Trophoblast cell (in vitro differentiated cells and primary cell): ENCODE data around the gene TMEM240.

Source experiments
- DNase-seq, 2 donors: peaks; one replicate each; pipeline ENCODE4 v3.0.0-alpha.2; 2016
- H2AFZ ChIP-seq: 2 replicates; pipeline ENCODE4 v1.6.1; 2013; ENCODE audit warnings: low read length, moderate library complexity, mild to moderate bottlenecking; ENCODE audit not compliant: insufficient read depth, poor library complexity
- H2AK5ac ChIP-seq: 2 replicates; pipeline ENCODE4 v1.6.1; 2013; ENCODE audit warnings: mild to moderate bottlenecking, low read length
- H2BK120ac ChIP-seq: 2 replicates; pipeline ENCODE4 v1.6.1; 2013; ENCODE audit warnings: low read length, mild to moderate bottlenecking, moderate library complexity; ENCODE audit not compliant: insufficient read depth, poor library complexity
- H2BK12ac ChIP-seq: 2 replicates; pipeline ENCODE4 v1.6.1; 2013; ENCODE audit warnings: mild to moderate bottlenecking, low read length, moderate library complexity
- H2BK5ac ChIP-seq: 2 replicates; pipeline ENCODE4 v1.6.1; 2013; ENCODE audit warnings: low read length, low read depth, moderate library complexity, mild to moderate bottlenecking; ENCODE audit not compliant: poor library complexity
- H3K14ac ChIP-seq: 2 replicates; pipeline ENCODE4 v1.6.1; 2013; ENCODE audit warnings: mild to moderate bottlenecking, low read length
- H3K18ac ChIP-seq: 2 replicates; pipeline ENCODE4 v1.6.1; 2013; ENCODE audit warnings: mild to moderate bottlenecking, low read length
- H3K23ac ChIP-seq: 2 replicates; pipeline ENCODE4 v1.6.1; 2013; ENCODE audit warnings: low read length
- H3K27ac ChIP-seq: 2 replicates; pipeline ENCODE4 v1.5.1; 2013; ENCODE audit warnings: low read depth, mild to moderate bottlenecking, inconsistent platforms, low read length, moderate library complexity
- H3K27me3 ChIP-seq: 2 replicates; pipeline ENCODE4 v1.6.1; 2013; ENCODE audit warnings: inconsistent platforms, mild to moderate bottlenecking, low read length, moderate library complexity; ENCODE audit not compliant: insufficient read depth
- H3K36me3 ChIP-seq, 2 experiments: 1 replicate in 1 of 2; 2 replicates in 1 of 2; pipeline ENCODE4 v1.6.1; 2013; ENCODE audit warnings: low read length in 2 of 2, mild to moderate bottlenecking in 2 of 2, moderate library complexity in 1 of 2; ENCODE audit not compliant: insufficient read depth in 2 of 2, control insufficient read depth in 1 of 2
- H3K4ac ChIP-seq: 2 replicates; pipeline ENCODE4 v1.6.1; 2013; ENCODE audit warnings: low read depth, mild to moderate bottlenecking, low read length, moderate library complexity
- H3K4me1 ChIP-seq, 2 experiments: 1 replicate in 1 of 2; 2 replicates in 1 of 2; pipeline ENCODE4 v1.6.1; 2013; ENCODE audit warnings: low read length in 2 of 2, mild to moderate bottlenecking in 2 of 2, moderate library complexity in 1 of 2; ENCODE audit not compliant: insufficient read depth in 2 of 2, control insufficient read depth in 1 of 2
- H3K4me2 ChIP-seq: 2 replicates; pipeline ENCODE4 v1.6.1; 2013; ENCODE audit warnings: inconsistent platforms, mild to moderate bottlenecking, low read length, moderate library complexity
- H3K4me3 ChIP-seq: 2 replicates; pipeline ENCODE4 v1.5.1; 2013; ENCODE audit warnings: mild to moderate bottlenecking, low read depth, low read length, inconsistent platforms
- H3K79me1 ChIP-seq: one replicate; pipeline ENCODE4 v1.6.1; 2013; ENCODE audit warnings: low read length
- H3K79me2 ChIP-seq: 2 replicates; pipeline ENCODE4 v1.6.1; 2013; ENCODE audit warnings: low read length, mild to moderate bottlenecking; ENCODE audit not compliant: control insufficient read depth, insufficient read depth, poor library complexity
- H3K9ac ChIP-seq: 2 replicates; pipeline ENCODE4 v1.6.1; 2013; ENCODE audit warnings: mild to moderate bottlenecking, low read length
- H3K9me3 ChIP-seq: 2 replicates; pipeline ENCODE4 v1.6.1; 2013; ENCODE audit warnings: low read depth, mild to moderate bottlenecking, control low read depth, inconsistent platforms, low read length; ENCODE audit not compliant: insufficient read depth
- H4K12ac ChIP-seq: 2 replicates; pipeline ENCODE4 v1.6.1; 2013; ENCODE audit warnings: low read depth, mild to moderate bottlenecking, low read length, moderate library complexity
- H4K8ac ChIP-seq: 2 replicates; pipeline ENCODE4 v1.6.1; 2013; ENCODE audit warnings: low read depth, mild to moderate bottlenecking, low read length, moderate library complexity
- H4K91ac ChIP-seq: one replicate; pipeline ENCODE4 v1.6.1; 2013; ENCODE audit warnings: low read depth, mild to moderate bottlenecking, low read length, moderate library complexity
- WGBS: extraction: QIAGEN DNeasy Blood & Tissue Kit; methylation state at CpG from one replicate; pipeline ENCODE4 v1.1.7; 2013; ENCODE audit warnings: missing lambda C conversion rate; ENCODE audit not compliant: insufficient read length, insufficient coverage; ENCODE audit errors: extremely low coverage; 5-methylcytosine and 5-hydroxymethylcytosine counted together

TMEM240 gene

GRCh38 chr1:1529936-1530335 lies 10.5 kb downstream of the TMEM240 start:
- no peak for DNase-seq
- H3K4me3 ChIP-seq = no peak overlapping the region
- H2AK5ac ChIP-seq = no peak overlapping the region
- WGBS = no CpG with 5 or more reads among the region's 8 CpGs
- no peak overlapping the region for H4K12ac ChIP-seq
- no peak overlapping the region for H2BK120ac ChIP-seq
- H3K14ac ChIP-seq = no peak overlapping the region
- no peaks in the 10 kb centered on the region for H3K79me2 ChIP-seq
- no peak overlapping the region for H2BK5ac ChIP-seq
- H3K9me3 ChIP-seq = peaks cover 9% of the 10 kb centered on the region
- no peak overlapping the region for H4K91ac ChIP-seq
- no peaks in the 10 kb centered on the region for H3K4me1 ChIP-seq
- no peak overlapping the region for H3K9ac ChIP-seq
- no peak overlapping the region for H3K23ac ChIP-seq
- no peak overlapping the region for H3K27ac ChIP-seq
- H3K4me2 ChIP-seq = no peak overlapping the region
- no peak overlapping the region for H2AFZ ChIP-seq
- peaks cover 56% of the 10 kb centered on the region in 2 experiments for H3K36me3 ChIP-seq
- H4K8ac ChIP-seq = no peak overlapping the region
- no peaks in the 10 kb centered on the region for H3K27me3 ChIP-seq
- H3K79me1 ChIP-seq = no peaks in the 10 kb centered on the region
- H3K4ac ChIP-seq = no peak overlapping the region
- no peak overlapping the region for H3K18ac ChIP-seq
- no peak overlapping the region for H2BK12ac ChIP-seq

GRCh38 chr1:1529321-1529720 lies 11.1 kb downstream of the TMEM240 start:
- H3K14ac ChIP-seq = no peak overlapping the region
- H4K91ac ChIP-seq = no peak overlapping the region
- no peak overlapping the region for H3K18ac ChIP-seq
- no peak overlapping the region for H2BK12ac ChIP-seq
- peaks cover 9% of the 10 kb centered on the region for H3K9me3 ChIP-seq
- H3K4ac ChIP-seq = no peak overlapping the region
- H4K8ac ChIP-seq = no peak overlapping the region
- H3K4me2 ChIP-seq = no peak overlapping the region
- H3K79me2 ChIP-seq = no peaks in the 10 kb centered on the region
- no peaks in the 10 kb centered on the region for H3K4me1 ChIP-seq
- H4K12ac ChIP-seq = no peak overlapping the region
- no peak overlapping the region for H2AFZ ChIP-seq
- no peak overlapping the region for H3K23ac ChIP-seq
- no peak overlapping the region for H3K4me3 ChIP-seq
- no peak overlapping the region for H2BK5ac ChIP-seq
- no peak overlapping the region for H3K27ac ChIP-seq
- no peak overlapping the region for H2BK120ac ChIP-seq
- peaks cover 55 to 56% of the 10 kb centered on the region in 2 experiments for H3K36me3 ChIP-seq
- WGBS = no CpG with 5 or more reads among the region's 18 CpGs
- no peaks in the 10 kb centered on the region for H3K79me1 ChIP-seq
- no peak for DNase-seq
- no peak overlapping the region for H2AK5ac ChIP-seq
- no peaks in the 10 kb centered on the region for H3K27me3 ChIP-seq
- no peak overlapping the region for H3K9ac ChIP-seq

- no peak overlapping the region for H3K23ac ChIP-seq
Measured at GRCh38 chr1:1528301-1529267, 11.8 kb downstream of the TMEM240 start.

GRCh38 chr1:1527092-1527816 lies 13.2 kb downstream of the TMEM240 start:
- peak overlapping the region; percentile 13 for H3K4me3 ChIP-seq
- no peak overlapping the region for H4K12ac ChIP-seq
- no peak overlapping the region for H2BK5ac ChIP-seq
- no CpG with 5 or more reads among the region's 31 CpGs for WGBS
- no peak overlapping the region for H3K23ac ChIP-seq
- H2AFZ ChIP-seq = no peak overlapping the region
- no peaks in the 10 kb centered on the region for H3K79me1 ChIP-seq
- H2BK120ac ChIP-seq = no peak overlapping the region
- H3K27me3 ChIP-seq = no peaks in the 10 kb centered on the region
- H3K18ac ChIP-seq = no peak overlapping the region
- no peak overlapping the region for H3K14ac ChIP-seq
- no peak overlapping the region for H2BK12ac ChIP-seq
- H3K36me3 ChIP-seq = peaks cover 55% of the 10 kb centered on the region in 2 experiments
- no peak for DNase-seq
- no peak overlapping the region for H4K8ac ChIP-seq
- no peak overlapping the region for H3K4me2 ChIP-seq
- no peak overlapping the region for H3K9ac ChIP-seq
- no peaks in the 10 kb centered on the region for H3K79me2 ChIP-seq
- H3K27ac ChIP-seq = no peak overlapping the region
- no peak overlapping the region for H3K4ac ChIP-seq
- H3K9me3 ChIP-seq = peaks cover 9% of the 10 kb centered on the region
- H2AK5ac ChIP-seq = no peak overlapping the region
- H4K91ac ChIP-seq = no peak overlapping the region
- H3K4me1 ChIP-seq = no peaks in the 10 kb centered on the region

More at GRCh38 chr1:1528301-1529267, 11.8 kb downstream of the TMEM240 start:
- Histone ChIP-seq H2BK120ac (no peak overlapping the region), H3K14ac (no peak overlapping the region), H4K8ac (no peak overlapping the region), H3K9me3 (peaks cover 9% of the 10 kb centered on the region), H2BK12ac (no peak overlapping the region), H3K4me3 (no peak overlapping the region), H2AFZ (no peak overlapping the region), H3K4me2 (no peak overlapping the region), H3K27ac (no peak overlapping the region), H3K36me3 (peaks cover 57% of the 10 kb centered on the region in 2 experiments), H4K91ac (no peak overlapping the region), H3K18ac (no peak overlapping the region), H4K12ac (no peak overlapping the region), H3K9ac (no peak overlapping the region), H3K4ac (no peak overlapping the region), H2AK5ac (no peak overlapping the region), H3K79me2 (no peaks in the 10 kb centered on the region), H3K79me1 (no peaks in the 10 kb centered on the region), H3K4me1 (no peaks in the 10 kb centered on the region), H2BK5ac (no peak overlapping the region), H3K27me3 (no peaks in the 10 kb centered on the region)
- WGBS = no CpG with 5 or more reads among the region's 37 CpGs
- DNase-seq = no peak
